ENCODE measurements around the gene KRTAP10-12. TPM values are rescaled to one million over a fixed set of nuclear protein-coding genes. Genes with fewer than 3 reads are reported as not detected.

The KRTAP10-12 gene
- polyA plus RNA-seq, 3 donors, result not detected

DNA sequence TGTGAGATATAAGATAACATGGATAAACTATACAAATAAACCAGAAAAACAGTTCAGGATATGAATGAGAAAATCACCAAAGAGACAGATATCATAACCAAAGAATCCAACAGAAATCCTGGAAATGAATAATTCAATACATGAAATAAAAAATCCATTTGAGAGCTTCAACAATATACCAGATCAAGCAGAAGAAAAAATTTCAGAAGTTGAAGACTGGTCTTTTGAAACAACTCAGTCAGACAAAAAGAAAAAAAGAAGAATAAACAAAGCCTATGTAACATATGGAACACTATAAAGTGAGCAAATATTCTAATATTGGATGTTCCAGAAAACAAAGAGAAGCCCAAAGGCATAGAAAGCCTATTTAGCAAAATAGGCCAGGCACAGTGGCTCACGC is 25.1 kb upstream of the KRTAP10-12 start:
- WGBS (ENCODE audit: insufficient coverage), result no CpG with 5 or more reads among the region's 1 CpG
- Histone ChIP-seq H3K9ac (ENCODE audit: insufficient read depth, low read length, poor library complexity, severe bottlenecking) (no peak overlapping the region), H2AFZ (ENCODE audit: insufficient read depth, low read depth, low read length, poor library complexity, severe bottlenecking) (no peak overlapping the region), H3K79me2 (ENCODE audit: insufficient read depth, low read length) (no peaks in the 10 kb centered on the region), H3K4me2 (replicated peaks; ENCODE audit: extremely low read depth, low read length, poor library complexity, severe bottlenecking) (no peak overlapping the region), H3K4me1 (ENCODE audit: control insufficient read depth in 1 of 2, insufficient read depth in 2 of 2, low read length in 2 of 2) (no peaks in the 10 kb centered on the region), H3K9me3 (replicated peaks in 1 of 2; ENCODE audit: control insufficient read depth in 1 of 2, insufficient read depth in 1 of 2, low read length in 2 of 2) (peaks cover 28 to 33% of the 10 kb centered on the region in 2 donors), H3K36me3 (replicated peaks in 1 of 2; ENCODE audit: control insufficient read depth in 1 of 2, insufficient read depth in 2 of 2, low read length in 2 of 2) (no peaks in the 10 kb centered on the region), H3K27ac (ENCODE audit: low read depth in 1 of 2, low read length in 2 of 2) (no peak overlapping the region), H4K20me1 (ENCODE audit: insufficient read depth, low read length) (no peaks in the 10 kb centered on the region), H3K4me3 (replicated peaks in 1 of 3; ENCODE audit: low read depth in 2 of 3, low read length in 3 of 3) (no peak overlapping the region), H3K27me3 (ENCODE audit: control insufficient read depth in 2 of 2, insufficient read depth in 2 of 2, low read length in 2 of 2) (no peaks in the 10 kb centered on the region)
- no peak for DNase-seq
- Mint-ChIP-seq H3K27me3 (ENCODE audit: low read depth in 3 of 3) (peaks cover 6 to 10% (median 9%) of the 10 kb centered on the region in 3 donors), H3K4me3 (no peak overlapping the region), H3K27ac (no peak overlapping the region), H3K9me3 (peaks cover 19 to 46% (median 38%) of the 10 kb centered on the region in 7 donors), H3K4me1 (no peaks in the 10 kb centered on the region), H3K36me3 (no peaks in the 10 kb centered on the region)
- TF ChIP-seq, protein P1, sequence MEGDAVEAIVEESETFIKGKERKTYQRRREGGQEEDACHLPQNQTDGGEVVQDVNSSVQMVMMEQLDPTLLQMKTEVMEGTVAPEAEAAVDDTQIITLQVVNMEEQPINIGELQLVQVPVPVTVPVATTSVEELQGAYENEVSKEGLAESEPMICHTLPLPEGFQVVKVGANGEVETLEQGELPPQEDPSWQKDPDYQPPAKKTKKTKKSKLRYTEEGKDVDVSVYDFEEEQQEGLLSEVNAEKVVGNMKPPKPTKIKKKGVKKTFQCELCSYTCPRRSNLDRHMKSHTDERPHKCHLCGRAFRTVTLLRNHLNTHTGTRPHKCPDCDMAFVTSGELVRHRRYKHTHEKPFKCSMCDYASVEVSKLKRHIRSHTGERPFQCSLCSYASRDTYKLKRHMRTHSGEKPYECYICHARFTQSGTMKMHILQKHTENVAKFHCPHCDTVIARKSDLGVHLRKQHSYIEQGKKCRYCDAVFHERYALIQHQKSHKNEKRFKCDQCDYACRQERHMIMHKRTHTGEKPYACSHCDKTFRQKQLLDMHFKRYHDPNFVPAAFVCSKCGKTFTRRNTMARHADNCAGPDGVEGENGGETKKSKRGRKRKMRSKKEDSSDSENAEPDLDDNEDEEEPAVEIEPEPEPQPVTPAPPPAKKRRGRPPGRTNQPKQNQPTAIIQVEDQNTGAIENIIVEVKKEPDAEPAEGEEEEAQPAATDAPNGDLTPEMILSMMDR (IDR thresholded peaks at IDR 0.05), result no peak
- intact Hi-C loops (cut with micrococcal nuclease), result no loop called here

DNA sequence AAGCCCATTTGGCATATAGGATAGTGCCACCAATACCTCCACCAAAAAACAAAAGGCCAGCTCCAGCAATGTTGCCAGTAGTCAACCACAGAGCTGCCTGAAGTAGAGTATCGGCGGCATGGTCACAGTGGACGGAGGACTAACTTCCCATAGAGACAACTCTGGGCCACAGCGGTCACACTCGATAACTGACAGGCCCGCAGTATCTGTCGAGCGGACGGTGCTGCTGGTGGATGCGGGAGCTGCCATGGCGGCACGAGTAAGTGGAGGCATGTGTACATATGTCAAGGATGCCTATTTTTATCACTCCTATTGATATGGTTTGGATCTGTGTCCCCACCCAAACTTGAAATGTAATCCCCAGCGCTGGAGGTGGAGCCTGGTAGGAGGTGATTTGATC is 19.1 kb upstream of the KRTAP10-12 start:
- Mint-ChIP-seq H3K4me3 (no peak overlapping the region), H3K4me1 (no peaks in the 10 kb centered on the region), H3K36me3 (no peaks in the 10 kb centered on the region), H3K9me3 (peaks cover 6 to 21% (median 10%) of the 10 kb centered on the region in 7 donors), H3K27ac (no peak overlapping the region), H3K27me3 (ENCODE audit: low read depth in 3 of 3) (peaks cover 5 to 17% (median 10%) of the 10 kb centered on the region in 3 donors)
- TF ChIP-seq, protein P1 (IDR thresholded peaks at IDR 0.05), result no peak
- Histone ChIP-seq H2AFZ (ENCODE audit: insufficient read depth, low read depth, low read length, poor library complexity, severe bottlenecking) (no peak overlapping the region), H3K27me3 (ENCODE audit: control insufficient read depth in 2 of 2, insufficient read depth in 2 of 2, low read length in 2 of 2) (no peaks in the 10 kb centered on the region), H3K4me2 (replicated peaks; ENCODE audit: extremely low read depth, low read length, poor library complexity, severe bottlenecking) (no peak overlapping the region), H3K9me3 (replicated peaks in 1 of 2; ENCODE audit: control insufficient read depth in 1 of 2, insufficient read depth in 1 of 2, low read length in 2 of 2) (peaks cover under 1 to 3% of the 10 kb centered on the region in 2 donors), H3K79me2 (ENCODE audit: insufficient read depth, low read length) (no peaks in the 10 kb centered on the region), H3K9ac (ENCODE audit: insufficient read depth, low read length, poor library complexity, severe bottlenecking) (no peak overlapping the region), H3K4me1 (ENCODE audit: control insufficient read depth in 1 of 2, insufficient read depth in 2 of 2, low read length in 2 of 2) (no peaks in the 10 kb centered on the region), H4K20me1 (ENCODE audit: insufficient read depth, low read length) (no peaks in the 10 kb centered on the region), H3K36me3 (replicated peaks in 1 of 2; ENCODE audit: control insufficient read depth in 1 of 2, insufficient read depth in 2 of 2, low read length in 2 of 2) (no peaks in the 10 kb centered on the region), H3K27ac (ENCODE audit: low read depth in 1 of 2, low read length in 2 of 2) (no peak overlapping the region), H3K4me3 (replicated peaks in 1 of 3; ENCODE audit: low read depth in 2 of 3, low read length in 3 of 3) (no peak overlapping the region)
- intact Hi-C loops (cut with micrococcal nuclease), result no loop called here
- DNase-seq, result no peak
- 100% methylated on average over 6 of the region's 13 CpGs for WGBS (ENCODE audit: insufficient coverage)

All from CD14-positive monocyte (primary cell).